Activated naive CD8-positive, alpha-beta T cell treated with anti-CD3 and anti-CD28 coated beads, Interleukin-2, amount 50 U/mL, for 24 hours (primary cell): ENCODE measurements around the gene HERC6.
"Not testable (repeated sequence)": the region's sequence is repeated elsewhere in the genome, so short reads cannot be mapped to it uniquely, and the experiment has no call there.

Experiments
- ATAC-seq: fragments of 150-1000 bp; cut with Tn5 transposase; one replicate; pipeline ENCODE4 v1.10.0; 2021
- DNase-seq: peaks from one replicate; pipeline ENCODE4 v3.0.0; 2021
- H3K27ac Mint-ChIP-seq: one replicate; pipeline ENCODE4 v1.8.0; 2021; ENCODE audit warnings: mild to moderate bottlenecking, mixed read lengths
- H3K27me3 Mint-ChIP-seq: one replicate; pipeline ENCODE4 v1.8.0; 2021; ENCODE audit warnings: mixed read lengths
- H3K36me3 Mint-ChIP-seq: one replicate; pipeline ENCODE4 v1.8.0; 2021; ENCODE audit warnings: low read depth, mixed read lengths
- H3K4me1 Mint-ChIP-seq: one replicate; pipeline ENCODE4 v1.8.0; 2021; ENCODE audit warnings: mixed read lengths
- H3K4me3 Mint-ChIP-seq: one replicate; pipeline ENCODE4 v1.8.0; 2021; ENCODE audit warnings: mild to moderate bottlenecking, moderate library complexity, mixed read lengths
- H3K9me3 Mint-ChIP-seq: one replicate; pipeline ENCODE4 v1.8.0; 2021; ENCODE audit warnings: mixed read lengths

HERC6 gene

DNA sequence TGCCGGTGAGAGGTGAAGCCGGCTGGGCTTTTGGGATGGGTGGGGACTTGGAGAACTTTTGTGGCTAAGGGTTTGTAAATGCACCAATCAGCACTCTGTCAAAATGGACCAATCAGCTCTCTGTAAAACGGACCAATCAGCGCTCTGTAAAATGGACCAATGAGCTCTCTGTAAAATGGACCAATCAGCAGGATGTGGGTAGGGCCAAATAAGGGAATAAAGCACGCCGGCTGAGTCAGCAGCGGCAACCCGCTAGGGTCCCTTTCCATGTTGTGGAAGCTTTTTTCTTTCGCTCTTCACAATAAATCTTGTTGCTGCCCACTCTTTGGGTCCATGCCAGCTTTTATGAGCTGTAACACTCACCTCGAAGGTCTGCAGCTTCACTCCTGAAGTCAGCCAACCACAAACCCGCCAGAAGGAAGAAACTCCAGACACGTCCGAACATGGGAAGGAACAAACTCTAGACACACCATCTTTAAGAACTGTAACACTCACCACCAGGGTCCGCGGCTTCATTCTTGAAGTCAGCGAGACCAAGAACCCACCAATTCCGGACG, 17.4 kb upstream of the HERC6 start:
- H3K4me3 Mint-ChIP-seq, H3K36me3 Mint-ChIP-seq, H3K27ac Mint-ChIP-seq, DNase-seq, ATAC-seq, H3K4me1 Mint-ChIP-seq, H3K27me3 Mint-ChIP-seq: not testable (repeated sequence)
- peaks cover 13% of the 10 kb centered on the region for H3K9me3 Mint-ChIP-seq

DNA sequence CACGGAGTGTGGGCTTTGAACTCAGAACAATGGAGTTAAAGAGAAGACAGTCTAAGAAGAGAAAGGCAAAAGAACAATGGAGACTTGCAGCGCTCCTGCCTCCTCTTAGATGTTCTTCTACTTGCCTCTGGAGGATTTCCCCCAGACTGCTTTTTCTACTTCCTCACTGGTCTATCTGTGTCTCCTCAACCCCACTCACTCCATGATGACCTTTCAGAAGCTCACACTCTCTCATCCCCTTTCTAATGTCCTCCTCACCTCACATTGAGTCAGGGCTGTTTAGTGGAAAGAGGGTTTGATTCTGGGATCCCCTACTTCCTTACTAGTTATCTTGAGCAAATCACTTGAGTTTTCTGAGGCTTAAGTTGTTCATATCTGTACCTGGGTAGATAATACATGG, 12.2 kb upstream of the HERC6 start:
- Mint-ChIP-seq H3K27me3 (no peaks in the 10 kb centered on the region), H3K27ac (no peak overlapping the region), H3K4me3 (no peak overlapping the region), H3K36me3 (no peaks in the 10 kb centered on the region), H3K9me3 (peaks cover 13% of the 10 kb centered on the region), H3K4me1 (peaks cover 5% of the 10 kb centered on the region)
- peak; percentile 81 for ATAC-seq
- DNase-seq: no peak

DNA sequence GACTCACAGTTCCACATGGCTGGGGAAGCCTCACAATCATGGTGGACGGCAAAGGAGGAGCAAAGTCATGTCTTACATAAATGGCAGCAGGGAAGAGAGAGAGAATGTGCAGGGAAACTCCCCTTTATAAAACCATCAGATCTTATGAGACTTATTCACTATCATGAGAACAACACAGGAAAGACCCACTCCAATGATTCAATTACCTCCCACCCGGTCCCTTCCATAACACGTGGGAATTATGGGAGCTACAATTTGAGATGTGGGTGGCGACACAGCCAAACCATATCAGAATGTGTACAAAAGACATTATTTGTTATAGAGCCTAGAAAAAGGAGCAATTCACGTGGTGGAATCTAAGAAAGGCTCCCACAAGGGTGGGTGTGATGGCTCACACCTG, 10.8 kb upstream of the HERC6 start:
- Mint-ChIP-seq H3K27me3 (no peaks in the 10 kb centered on the region), H3K4me3 (no peak overlapping the region), H3K9me3 (peaks cover 13% of the 10 kb centered on the region), H3K4me1 (peaks cover 5% of the 10 kb centered on the region), H3K27ac (no peak overlapping the region), H3K36me3 (no peaks in the 10 kb centered on the region)
- ATAC-seq: no peak
- no peak for DNase-seq

DNA sequence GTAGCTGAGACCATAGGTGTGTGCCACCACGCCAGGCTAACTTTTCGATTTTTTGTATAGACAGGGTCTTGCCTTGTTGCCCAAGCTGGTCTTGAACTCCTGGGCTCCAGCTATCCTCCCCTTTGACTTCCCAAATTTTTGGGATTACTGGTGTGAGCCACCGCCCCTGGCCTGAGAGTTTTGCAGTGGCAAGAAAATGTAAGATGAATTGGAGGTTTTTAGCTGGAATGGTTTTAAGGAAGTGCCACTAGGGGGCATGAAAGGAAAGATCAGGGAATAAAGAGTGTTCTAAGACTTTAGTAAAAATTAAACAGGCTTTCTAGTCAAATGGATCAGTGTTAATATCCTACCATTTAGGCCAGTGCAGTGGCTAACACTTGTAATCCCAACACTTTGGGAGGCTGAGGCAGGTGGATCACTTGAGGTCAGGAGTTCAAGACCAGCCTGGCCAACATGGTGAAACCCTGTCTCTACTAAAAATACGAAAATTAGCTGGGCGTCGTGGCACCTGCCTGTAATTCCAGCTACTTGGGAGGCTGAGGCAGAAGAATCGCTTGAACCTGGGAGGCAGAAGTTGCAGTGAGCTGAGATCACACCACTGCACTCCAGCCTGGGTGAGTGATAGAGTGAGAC, 9.4 kb upstream of the HERC6 start:
- not testable (repeated sequence) for H3K27me3 Mint-ChIP-seq, H3K36me3 Mint-ChIP-seq, H3K4me3 Mint-ChIP-seq, H3K27ac Mint-ChIP-seq, ATAC-seq, H3K9me3 Mint-ChIP-seq, DNase-seq, H3K4me1 Mint-ChIP-seq

DNA sequence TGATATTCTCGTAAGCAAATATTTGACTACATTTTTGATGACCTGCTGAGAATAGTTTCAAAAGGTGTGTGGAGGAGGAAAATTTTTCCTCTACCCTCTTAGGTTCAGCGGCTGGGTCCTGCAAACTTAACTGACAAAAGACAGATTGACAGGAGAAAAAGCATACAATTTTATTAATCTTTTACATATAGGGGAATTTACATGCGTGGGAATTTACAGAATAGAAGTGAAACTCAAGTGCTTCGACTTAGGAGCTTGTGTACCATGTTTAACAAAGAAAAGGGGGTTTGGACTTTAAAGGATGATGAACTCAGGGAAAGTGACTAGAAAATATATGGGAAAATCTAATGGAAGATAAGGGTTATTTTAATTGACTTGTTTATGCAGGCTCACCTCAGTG, 2.5 kb downstream of the HERC6 start:
- no peak for ATAC-seq
- H3K4me3 Mint-ChIP-seq: no peak overlapping the region
- H3K27ac Mint-ChIP-seq: peak overlapping the region; percentile 89
- H3K36me3 Mint-ChIP-seq: peaks cover 10% of the 10 kb centered on the region
- no peaks in the 10 kb centered on the region for H3K27me3 Mint-ChIP-seq
- peaks cover 48% of the 10 kb centered on the region for H3K4me1 Mint-ChIP-seq
- H3K9me3 Mint-ChIP-seq: peaks cover 3% of the 10 kb centered on the region
- no peak for DNase-seq

DNA sequence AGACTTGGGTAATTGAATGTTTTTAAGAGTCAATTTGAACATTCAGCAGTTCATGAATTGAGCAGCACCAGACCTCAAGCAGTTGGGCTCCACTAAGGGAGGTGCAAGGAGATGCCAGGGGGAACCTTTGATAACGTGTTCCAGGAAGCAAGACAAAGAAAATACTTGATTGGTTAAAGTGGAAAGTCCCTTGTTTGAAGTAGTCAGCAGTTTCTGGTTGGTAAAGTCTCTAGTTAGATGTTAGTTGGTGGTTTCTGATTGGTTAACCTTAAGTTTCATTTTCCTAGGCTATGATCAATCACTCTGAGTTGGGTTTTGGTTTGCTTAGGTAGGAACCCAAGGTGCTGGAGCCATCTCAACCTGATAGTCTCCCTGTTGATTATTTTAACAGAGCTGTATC, 4.0 kb downstream of the HERC6 start:
- peaks cover 13% of the 10 kb centered on the region for H3K36me3 Mint-ChIP-seq
- ATAC-seq (peak; percentile 83), DNase-seq (peak; percentile 36)
- no peaks in the 10 kb centered on the region for H3K27me3 Mint-ChIP-seq
- H3K4me1 Mint-ChIP-seq: peaks cover 48% of the 10 kb centered on the region
- peak overlapping the region; percentile 53 for H3K4me3 Mint-ChIP-seq
- peak overlapping the region; percentile 89 for H3K27ac Mint-ChIP-seq
- peaks cover 3% of the 10 kb centered on the region for H3K9me3 Mint-ChIP-seq

DNA sequence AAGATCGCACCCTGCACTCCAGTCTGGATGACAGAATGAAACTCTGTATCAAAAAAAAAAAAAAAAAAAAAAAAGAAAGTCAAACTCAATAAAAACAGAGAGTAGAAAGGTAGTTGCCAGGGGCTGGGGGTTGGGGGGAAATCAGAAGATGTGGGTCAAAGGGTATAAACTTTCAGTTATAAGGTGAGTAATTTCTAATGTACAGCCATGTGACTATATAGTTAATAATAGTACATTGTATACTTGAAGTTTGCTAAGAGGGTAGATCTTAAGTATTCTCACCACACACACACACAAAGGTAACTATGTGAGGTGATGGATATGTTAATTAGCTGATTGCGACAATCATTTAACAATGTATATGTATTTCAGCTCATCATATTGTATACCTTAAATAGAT, 11.5 kb downstream of the HERC6 start:
- DNase-seq: no peak
- peaks cover 7% of the 10 kb centered on the region for H3K36me3 Mint-ChIP-seq

DNA sequence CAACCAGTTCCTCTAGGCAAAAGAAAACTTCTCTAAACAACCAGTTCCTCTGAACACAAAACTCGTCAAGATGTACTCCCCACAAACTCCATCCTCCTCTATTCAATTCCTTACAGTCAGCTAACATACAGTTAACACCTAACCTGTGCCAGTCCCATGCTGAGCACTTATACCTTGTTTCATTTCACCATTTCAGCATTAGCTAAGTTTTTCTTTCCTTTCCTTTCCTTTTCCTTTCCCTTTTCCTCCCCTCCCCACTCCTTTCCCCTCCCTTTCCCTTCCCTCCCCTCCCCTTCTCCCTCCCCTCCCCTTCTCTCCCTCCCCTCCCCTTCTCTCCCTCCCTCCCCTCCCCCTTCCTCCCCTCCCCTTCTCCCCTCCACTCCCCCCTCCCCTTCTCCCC, 13.1 kb downstream of the HERC6 start:
- H3K4me1 Mint-ChIP-seq: no peaks in the 10 kb centered on the region
- ATAC-seq (no peak), DNase-seq (no peak)
- no peaks in the 10 kb centered on the region for H3K9me3 Mint-ChIP-seq
- H3K4me3 Mint-ChIP-seq: no peak overlapping the region
- H3K27ac Mint-ChIP-seq: no peak overlapping the region
- H3K27me3 Mint-ChIP-seq: no peaks in the 10 kb centered on the region
- H3K36me3 Mint-ChIP-seq: peaks cover 11% of the 10 kb centered on the region

More for the DNA sequence above, 11.5 kb downstream of the HERC6 start:
- Mint-ChIP-seq H3K9me3 (no peaks in the 10 kb centered on the region), H3K4me3 (no peak overlapping the region), H3K4me1 (no peaks in the 10 kb centered on the region), H3K27me3 (no peaks in the 10 kb centered on the region), H3K27ac (no peak overlapping the region)
- no peak for ATAC-seq

DNA sequence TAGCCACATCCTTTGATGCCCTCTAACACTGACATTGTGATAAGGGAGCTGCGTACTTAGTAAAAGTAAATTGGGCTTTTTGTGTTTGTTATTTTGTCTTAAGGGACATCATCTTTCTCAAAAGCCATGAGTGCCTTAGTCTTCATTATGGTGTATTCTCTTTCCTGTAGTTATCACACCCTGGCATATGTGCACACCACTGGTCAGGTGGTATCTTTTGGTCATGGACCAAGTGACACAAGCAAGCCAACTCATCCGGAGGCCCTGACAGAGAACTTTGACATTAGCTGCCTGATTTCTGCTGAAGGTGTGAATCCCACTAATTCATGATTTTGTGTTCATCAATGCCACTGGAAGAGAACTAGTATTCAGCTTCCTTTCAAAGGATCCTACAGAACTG, 18.0 kb downstream of the HERC6 start:
- Mint-ChIP-seq H3K36me3 (peaks cover 11% of the 10 kb centered on the region), H3K4me3 (no peak overlapping the region), H3K27me3 (no peaks in the 10 kb centered on the region), H3K27ac (no peak overlapping the region), H3K4me1 (no peaks in the 10 kb centered on the region), H3K9me3 (no peaks in the 10 kb centered on the region)
- DNase-seq (no peak), ATAC-seq (no peak)

DNA sequence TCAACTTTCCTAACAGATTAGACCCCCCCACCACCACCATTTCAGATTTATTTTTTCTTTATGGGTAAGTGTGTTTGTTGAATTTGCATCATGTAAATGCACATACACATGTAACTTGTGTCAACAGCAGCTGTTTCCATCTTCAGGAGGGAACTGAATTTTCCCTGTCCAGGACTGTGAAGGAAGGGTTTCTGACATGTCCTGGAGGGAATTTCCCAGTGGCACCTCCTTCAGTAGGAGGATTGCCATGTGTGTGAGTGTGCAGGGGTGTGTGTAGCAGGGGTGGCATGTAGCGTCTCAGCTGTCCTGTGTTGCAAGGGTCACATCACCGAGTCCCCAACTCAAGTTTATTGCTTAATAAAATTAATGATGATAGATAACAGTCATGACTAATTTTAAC, 19.7 kb downstream of the HERC6 start:
- Mint-ChIP-seq H3K27ac (no peak overlapping the region), H3K4me1 (no peaks in the 10 kb centered on the region), H3K9me3 (no peaks in the 10 kb centered on the region), H3K27me3 (no peaks in the 10 kb centered on the region), H3K4me3 (no peak overlapping the region), H3K36me3 (peaks cover 11% of the 10 kb centered on the region)
- ATAC-seq (no peak), DNase-seq (no peak)

DNA sequence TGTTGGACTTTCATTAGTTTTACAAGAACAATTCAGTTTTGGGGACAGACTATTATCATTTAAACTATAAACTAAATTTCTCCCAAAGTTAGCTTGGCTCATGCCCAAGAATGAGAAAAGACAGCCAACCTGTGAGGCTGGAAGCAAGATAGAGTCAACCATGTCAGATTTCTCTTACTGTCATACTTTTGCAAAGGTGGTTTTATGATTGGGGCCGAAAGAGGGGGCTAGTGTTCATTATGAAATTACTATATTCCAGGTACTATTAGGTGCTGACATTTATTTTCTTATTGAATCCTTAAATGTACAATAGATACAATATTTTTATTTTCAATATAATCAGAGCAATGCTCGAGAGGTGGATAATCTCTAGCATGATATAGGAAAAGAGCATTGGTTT, 30.6 kb downstream of the HERC6 start:
- Mint-ChIP-seq H3K4me3 (no peak overlapping the region), H3K27me3 (no peaks in the 10 kb centered on the region), H3K36me3 (peaks cover 22% of the 10 kb centered on the region), H3K9me3 (no peaks in the 10 kb centered on the region), H3K27ac (no peak overlapping the region), H3K4me1 (peaks cover 6% of the 10 kb centered on the region)
- no peak for DNase-seq
- ATAC-seq: no peak

DNA sequence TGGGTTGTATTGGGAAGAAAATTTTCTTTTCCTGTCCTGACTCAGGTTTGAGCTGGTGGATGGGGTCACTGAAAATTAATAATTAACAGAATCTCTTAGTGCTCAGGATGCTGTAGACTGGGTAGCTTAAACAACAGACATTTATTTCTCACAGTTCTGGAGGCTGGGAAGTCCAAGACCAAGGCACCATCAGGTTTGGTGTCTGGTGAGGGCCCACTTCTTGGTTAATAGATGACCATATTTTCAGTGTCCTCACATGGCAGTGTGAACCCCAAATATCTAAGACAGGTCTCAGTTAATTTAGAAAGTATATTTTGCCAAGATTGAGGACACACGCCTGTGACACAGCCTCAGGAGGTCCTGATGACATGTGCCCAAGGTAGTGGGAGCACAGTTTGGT, 31.1 kb downstream of the HERC6 start:
- Mint-ChIP-seq H3K9me3 (no peaks in the 10 kb centered on the region), H3K4me1 (peaks cover 6% of the 10 kb centered on the region), H3K4me3 (no peak overlapping the region), H3K27ac (no peak overlapping the region), H3K36me3 (peaks cover 24% of the 10 kb centered on the region), H3K27me3 (no peaks in the 10 kb centered on the region)
- DNase-seq: no peak
- no peak for ATAC-seq

DNA sequence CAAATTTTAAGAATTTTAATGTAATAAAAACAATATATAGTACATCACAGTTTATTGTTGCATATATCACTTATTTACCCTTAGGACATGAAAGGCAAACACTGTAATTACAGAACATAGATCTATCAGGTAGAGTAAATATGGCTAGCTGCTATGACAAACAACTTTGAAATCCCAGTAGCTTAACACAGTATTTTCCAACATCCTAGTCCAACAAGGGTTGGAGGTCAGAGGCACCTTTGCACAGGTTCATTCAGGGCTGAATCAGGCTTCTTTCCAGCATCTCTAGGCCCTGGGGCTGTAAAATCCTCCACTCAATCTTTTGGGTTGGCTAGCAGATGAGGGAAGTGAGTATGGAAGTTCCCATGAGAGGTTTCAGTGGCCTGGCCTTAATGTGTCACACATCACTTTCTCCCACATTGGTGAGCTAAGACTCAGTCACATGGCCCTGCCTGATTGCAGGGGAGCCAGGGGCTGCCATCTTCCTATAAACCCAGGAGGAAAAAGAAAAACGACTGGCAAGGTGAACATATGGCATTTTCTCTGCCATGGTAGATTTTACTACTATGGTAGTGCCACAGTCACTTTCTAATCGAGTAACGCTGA, 32.9 kb downstream of the HERC6 start:
- peaks cover 22% of the 10 kb centered on the region for H3K36me3 Mint-ChIP-seq
- H3K27ac Mint-ChIP-seq: no peak overlapping the region
- DNase-seq (peak; percentile 5), ATAC-seq (peak; percentile 95)
- H3K4me1 Mint-ChIP-seq: peaks cover 6% of the 10 kb centered on the region
- no peaks in the 10 kb centered on the region for H3K9me3 Mint-ChIP-seq
- H3K4me3 Mint-ChIP-seq: no peak overlapping the region
- no peaks in the 10 kb centered on the region for H3K27me3 Mint-ChIP-seq

DNA sequence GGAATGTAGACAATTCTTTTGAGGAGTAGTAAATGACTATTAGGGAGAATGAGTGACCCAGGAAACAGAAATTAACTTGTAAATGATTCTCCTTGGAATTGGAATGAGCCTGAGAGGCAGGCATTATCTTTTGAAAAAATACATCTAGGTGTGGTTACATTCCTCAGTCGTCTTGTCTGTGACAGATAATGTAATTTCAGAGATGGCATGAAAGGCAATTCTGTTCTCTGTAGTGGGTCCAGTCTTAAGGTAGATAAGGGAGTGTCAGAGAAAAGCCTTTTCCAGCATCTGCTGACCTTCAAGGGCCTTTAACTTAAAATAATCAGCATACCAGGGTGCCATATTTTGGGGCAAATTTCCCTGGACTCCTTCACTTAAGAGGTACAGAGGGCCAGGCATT, 35.1 kb downstream of the HERC6 start:
- Mint-ChIP-seq H3K27me3 (no peaks in the 10 kb centered on the region), H3K36me3 (peaks cover 17% of the 10 kb centered on the region)

DNA sequence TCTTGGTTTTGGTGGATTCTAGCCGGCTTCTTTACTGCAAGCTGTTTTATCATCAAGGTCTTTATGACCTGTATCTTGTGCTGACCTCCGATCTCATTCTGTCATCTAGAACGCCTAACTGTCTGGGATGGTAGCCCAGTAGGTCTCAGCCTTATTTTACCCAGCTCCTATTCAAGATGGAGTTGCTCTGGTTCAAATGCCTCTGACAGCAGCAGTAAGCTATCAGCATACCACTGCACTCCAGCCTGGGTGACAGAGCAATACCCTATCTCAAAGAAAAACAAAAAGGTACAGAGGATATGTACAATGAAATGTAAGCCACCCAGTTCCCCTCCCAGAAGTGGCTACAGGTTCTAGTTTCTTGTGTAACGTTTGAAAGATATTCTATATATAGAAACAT, 36.1 kb downstream of the HERC6 start:
- H3K27ac Mint-ChIP-seq: no peak overlapping the region

More for the DNA sequence above, 35.1 kb downstream of the HERC6 start:
- H3K27ac Mint-ChIP-seq: no peak overlapping the region
- H3K9me3 Mint-ChIP-seq: no peaks in the 10 kb centered on the region
- DNase-seq (no peak), ATAC-seq (no peak)
- H3K4me1 Mint-ChIP-seq: peaks cover 6% of the 10 kb centered on the region
- H3K4me3 Mint-ChIP-seq: no peak overlapping the region

More for the DNA sequence above, 36.1 kb downstream of the HERC6 start:
- Mint-ChIP-seq H3K4me1 (peaks cover 6% of the 10 kb centered on the region), H3K27me3 (no peaks in the 10 kb centered on the region), H3K4me3 (no peak overlapping the region), H3K9me3 (no peaks in the 10 kb centered on the region), H3K36me3 (peaks cover 13% of the 10 kb centered on the region)
- no peak for ATAC-seq
- no peak for DNase-seq
